PFSK-1 (cell line): ENCODE results near the gene ACSF3.

Experiments used
- FOXP2 ChIP-seq: optimal IDR thresholded peaks from 2 replicates; pipeline ENCODE3; 2011; ENCODE audit warnings: borderline replicate concordance, control low read depth, inconsistent platforms; ENCODE audit not compliant: insufficient read depth; ENCODE audit errors: extremely low read length, extremely low read depth
- POLR2AphosphoS5 ChIP-seq: IDR thresholded peaks from 2 replicates; pipeline ENCODE4 v1.6.1; 2012; ENCODE audit warnings: low read depth, mild to moderate bottlenecking, control low read depth, low read length, moderate library complexity
- REST ChIP-seq, 2 experiments: IDR thresholded peaks; 2 replicates each; pipeline versions ENCODE4 v1.6.1 to v1.8.0; 2011 to 2012; ENCODE audit warnings: low read depth in 2 of 2, low read length in 2 of 2, control low read depth in 1 of 2, inconsistent platforms in 1 of 2, mild to moderate bottlenecking in 1 of 2, moderate library complexity in 1 of 2; ENCODE audit not compliant: insufficient read depth in 1 of 2
- SIN3A ChIP-seq: IDR thresholded peaks from 2 replicates; pipeline ENCODE4 v1.6.1; 2012; ENCODE audit warnings: mild to moderate bottlenecking, low read length, moderate library complexity, borderline replicate concordance; ENCODE audit not compliant: insufficient read depth
- TAF1 ChIP-seq: IDR thresholded peaks from 2 replicates; pipeline ENCODE4 v1.6.1; 2012; ENCODE audit warnings: low read length, control low read depth, borderline replicate concordance; ENCODE audit not compliant: insufficient read depth

The ACSF3 gene

GRCh38 chr16:89141884-89142267, 48.2 kb downstream of the ACSF3 start:
- TF ChIP-seq REST (IDR thresholded peaks at IDR 0.05; ENCODE audit: insufficient read depth in 1 of 2, low read depth in 2 of 2, low read length in 2 of 2), result no peak
- no peak for TF ChIP-seq POLR2AphosphoS5
- TF ChIP-seq FOXP2, result no peak
- no peak for TF ChIP-seq TAF1
- TF ChIP-seq SIN3A, result no peak

- no peak for TF ChIP-seq TAF1
- TF ChIP-seq FOXP2, result no peak
- no peak for TF ChIP-seq SIN3A
- no peak for TF ChIP-seq POLR2AphosphoS5
- no peak for TF ChIP-seq REST (IDR thresholded peaks at IDR 0.05; ENCODE audit: insufficient read depth in 1 of 2, low read depth in 2 of 2, low read length in 2 of 2)
Measured at GRCh38 chr16:89142474-89143195, 49.0 kb downstream of the ACSF3 start.

GRCh38 chr16:89143201-89143741, 49.6 kb downstream of the ACSF3 start:
- TF ChIP-seq POLR2AphosphoS5, result no peak
- TF ChIP-seq FOXP2, result no peak
- no peak for TF ChIP-seq TAF1
- TF ChIP-seq SIN3A, result no peak
- TF ChIP-seq REST (IDR thresholded peaks at IDR 0.05; ENCODE audit: insufficient read depth in 1 of 2, low read depth in 2 of 2, low read length in 2 of 2), result no peak

- TF ChIP-seq TAF1, result no peak
- TF ChIP-seq SIN3A, result no peak
- no peak for TF ChIP-seq REST (IDR thresholded peaks at IDR 0.05; ENCODE audit: insufficient read depth in 1 of 2, low read depth in 2 of 2, low read length in 2 of 2)
- TF ChIP-seq FOXP2, result no peak
- TF ChIP-seq POLR2AphosphoS5, result no peak
Measured at GRCh38 chr16:89143911-89144675, 50.4 kb downstream of the ACSF3 start.
